Hematopoietic multipotent progenitor cell treated with erythropoietin and hydrocortisone succinate and interleukin-3 and kit ligand, for 8 days (in vitro differentiated cells): ENCODE data around the gene POLL.
A peak's percentile ranks its signal among the peaks of the same experiment; 100 is the strongest.

ENCODE experiments used
- DNase-seq: peaks from one replicate; pipeline ENCODE4 v3.0.0-alpha.2; 2015

Gene POLL

GRCh38 chr10:101559596-101560297, 28.3 kb downstream of the POLL start:
- no peak for DNase-seq

- no peak for DNase-seq
Observed at GRCh38 chr10:101558671-101559595, 29.1 kb downstream of the POLL start.

- peak; percentile 93 for DNase-seq
Observed at GRCh38 chr10:101558204-101558603, 29.9 kb downstream of the POLL start.

- DNase-seq, result no peak
Observed at GRCh38 chr10:101557541-101557940, 30.5 kb downstream of the POLL start.

- DNase-seq, result peak; percentile 85
Observed at GRCh38 chr10:101552442-101552841, 35.6 kb downstream of the POLL start.

GRCh38 chr10:101550965-101551364, 37.1 kb downstream of the POLL start:
- DNase-seq, result no peak

GRCh38 chr10:101545898-101546297, 42.2 kb downstream of the POLL start:
- DNase-seq, result peak; percentile 86

GRCh38 chr10:101538446-101538845, 49.6 kb downstream of the POLL start:
- no peak for DNase-seq

- peak; percentile 75 for DNase-seq
Observed at GRCh38 chr10:101536800-101537199, 51.3 kb downstream of the POLL start.

- peak; percentile 81 for DNase-seq
Observed at GRCh38 chr10:101535949-101536348, 52.1 kb downstream of the POLL start.

GRCh38 chr10:101529725-101530553, 58.1 kb downstream of the POLL start:
- no peak for DNase-seq

- DNase-seq, result no peak
Observed at GRCh38 chr10:101529207-101529606, 58.9 kb downstream of the POLL start.
